Activated CD4-positive, alpha-beta T cell treated with anti-CD3 and anti-CD28 coated beads, Interleukin-2, amount 50 U/mL, for 16 hours (primary cell): ENCODE measurements around the gene B3GALNT2.
"Not testable (repeated sequence)": the region's sequence is repeated elsewhere in the genome, so short reads cannot be mapped to it uniquely, and the experiment has no call there.

Source experiments
- DNase-seq: peaks from one replicate; pipeline ENCODE4 v3.0.0-alpha.2; 2020

B3GALNT2 gene

DNA sequence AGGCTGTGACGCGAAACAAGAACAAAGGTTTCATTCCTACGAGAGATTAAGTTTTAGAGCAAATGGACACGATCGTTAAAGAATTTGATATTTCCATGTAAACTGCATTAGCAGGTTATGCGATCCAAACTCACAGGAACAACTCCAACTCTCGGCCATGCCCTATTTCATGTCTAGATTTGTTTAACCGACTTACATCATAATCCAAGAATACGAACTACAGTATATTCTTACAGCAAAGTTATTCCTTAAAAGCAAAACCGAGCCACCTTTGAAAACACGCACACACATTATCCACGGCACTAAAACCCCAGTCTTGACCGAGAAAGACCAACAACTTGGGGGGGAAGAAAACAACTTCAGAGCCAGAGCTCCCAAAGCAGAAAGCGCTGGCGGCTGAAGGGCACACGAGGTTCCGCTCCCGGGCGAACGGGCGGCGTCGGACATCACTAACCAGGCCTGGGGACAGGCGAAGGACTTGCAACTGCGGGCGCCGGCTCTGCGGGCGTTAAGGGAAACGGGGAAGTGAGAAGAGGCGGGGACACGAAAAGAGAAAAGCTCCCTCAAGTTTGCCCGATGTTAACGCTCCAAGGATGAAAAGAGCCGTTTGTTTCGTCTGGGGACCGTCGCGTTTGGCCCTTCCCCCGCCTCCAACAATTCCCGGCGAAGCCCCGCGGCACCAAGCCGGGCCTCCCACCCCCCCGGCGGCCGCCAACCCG lies 690 bp downstream of the B3GALNT2 start:
- DNase-seq: no peak

DNA sequence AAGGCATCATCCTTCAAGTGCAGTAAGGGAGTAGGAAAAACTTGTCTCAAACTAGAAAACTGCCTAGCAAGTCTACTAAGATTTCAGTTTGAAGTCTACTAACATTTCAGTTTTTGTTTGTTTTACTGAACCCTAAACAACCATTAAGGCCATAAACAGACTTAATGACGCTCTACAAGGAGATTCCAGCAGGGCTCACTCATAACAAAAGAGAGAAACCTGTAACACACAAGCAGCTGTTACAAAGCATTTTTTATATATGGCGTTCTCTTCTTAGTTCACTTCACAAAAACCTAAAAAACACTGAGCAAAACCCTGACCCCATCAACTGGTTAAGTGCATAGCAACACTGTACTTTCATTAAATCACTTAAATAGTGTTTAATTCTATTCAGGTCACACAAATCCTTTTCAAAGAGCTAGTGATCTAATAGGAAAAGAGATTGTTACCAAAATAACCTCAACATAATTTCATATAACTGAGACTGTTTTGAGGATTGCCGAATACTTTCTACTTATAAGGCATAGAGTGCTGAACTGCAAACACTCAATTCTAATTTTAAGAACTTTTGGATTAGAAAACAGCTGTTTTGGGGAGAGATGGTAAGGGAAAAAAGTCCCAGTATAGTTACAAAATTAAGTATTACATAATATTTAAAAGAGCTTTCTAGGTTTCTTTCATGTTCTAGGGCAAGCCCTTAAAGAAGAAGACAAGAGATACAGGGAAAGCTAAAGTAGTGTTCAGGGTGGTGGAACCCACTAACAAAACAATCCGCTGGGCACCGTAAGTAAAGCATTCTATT lies 1.4 kb downstream of the B3GALNT2 start:
- peak; percentile 42 for DNase-seq

- no peak for DNase-seq
These were observed 3.2 kb downstream of the B3GALNT2 start for GRCh38 chr1:235500971-235501540.

DNA sequence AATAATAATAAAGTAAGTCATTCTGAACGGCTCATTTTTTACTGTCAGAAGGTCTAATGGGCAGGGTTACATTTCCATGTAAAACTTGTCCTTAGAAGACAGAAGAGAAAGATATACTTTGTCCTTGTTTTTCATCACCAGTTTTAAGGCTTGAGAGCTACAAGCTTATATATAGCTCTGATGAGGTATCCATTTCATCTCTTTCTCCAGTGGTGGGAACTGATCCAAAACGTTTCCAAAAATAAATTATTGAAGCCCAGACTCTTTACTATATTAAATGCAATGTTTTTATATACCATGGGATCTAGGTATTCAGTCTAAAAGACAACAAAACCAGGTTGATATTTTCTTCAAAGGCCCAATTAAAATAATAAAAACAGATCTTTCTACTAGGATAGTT lies 8.7 kb downstream of the B3GALNT2 start:
- DNase-seq: no peak

DNA sequence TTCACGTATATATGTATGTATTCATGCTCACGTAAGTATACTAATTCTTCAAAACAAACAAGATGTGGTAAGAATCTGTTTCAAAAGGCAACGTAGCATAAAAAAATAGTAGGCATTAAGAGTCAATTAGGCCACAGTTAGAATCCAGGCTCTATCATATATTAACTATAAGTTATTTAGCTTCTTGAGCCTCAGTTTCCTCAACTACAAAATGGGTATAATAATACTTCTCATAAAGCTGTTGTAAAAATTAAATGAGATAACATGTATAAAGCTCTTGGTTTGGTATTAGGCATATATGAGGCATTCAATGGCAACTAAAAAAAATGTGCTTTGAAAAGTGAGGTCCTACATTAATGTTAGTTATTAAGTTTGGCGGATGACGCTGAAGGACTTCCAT lies 9.2 kb downstream of the B3GALNT2 start:
- DNase-seq: no peak

GRCh38 chr1:235494531-235494930 lies 9.7 kb downstream of the B3GALNT2 start:
- no peak for DNase-seq

DNA sequence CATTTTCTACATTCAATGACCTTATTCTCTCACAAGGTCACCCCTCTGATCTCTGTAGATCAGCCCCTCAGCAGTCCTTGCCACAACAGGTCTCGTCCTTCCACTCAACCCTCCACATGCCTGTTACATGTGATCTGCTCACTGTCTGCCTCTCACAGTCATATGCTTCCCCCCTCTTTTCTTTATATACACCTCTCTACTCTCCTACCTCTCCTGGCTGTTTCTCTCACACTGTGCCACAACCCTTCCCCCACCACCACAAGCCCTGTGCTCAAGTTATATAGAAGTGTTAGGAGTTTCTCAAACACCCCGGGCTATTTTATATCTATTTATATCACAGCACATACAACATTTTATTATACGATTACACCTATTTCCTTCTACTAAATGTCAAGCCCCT lies 12.6 kb downstream of the B3GALNT2 start:
- DNase-seq: no peak

GRCh38 chr1:235486321-235486720 lies 17.9 kb downstream of the B3GALNT2 start:
- DNase-seq: no peak

DNA sequence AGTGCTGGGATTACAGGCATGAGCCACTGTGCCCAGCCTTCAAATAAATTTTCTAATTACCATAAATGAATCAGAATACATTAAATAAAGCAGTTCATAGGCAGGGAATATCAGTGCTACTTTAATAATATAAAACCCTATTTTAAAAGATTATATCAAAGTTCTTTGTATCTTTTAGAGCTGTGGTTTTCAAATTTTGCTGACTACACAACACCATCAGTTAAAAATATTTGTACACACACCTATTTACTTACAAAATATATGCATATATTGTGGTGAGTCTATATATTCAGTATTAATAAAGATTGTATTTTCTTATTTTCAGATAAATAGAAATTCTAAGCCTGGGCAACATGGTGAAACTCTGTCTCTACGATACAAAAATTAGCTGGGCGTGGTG lies 18.7 kb downstream of the B3GALNT2 start:
- no peak for DNase-seq

GRCh38 chr1:235483090-235483489 lies 21.2 kb downstream of the B3GALNT2 start:
- DNase-seq: no peak

DNA sequence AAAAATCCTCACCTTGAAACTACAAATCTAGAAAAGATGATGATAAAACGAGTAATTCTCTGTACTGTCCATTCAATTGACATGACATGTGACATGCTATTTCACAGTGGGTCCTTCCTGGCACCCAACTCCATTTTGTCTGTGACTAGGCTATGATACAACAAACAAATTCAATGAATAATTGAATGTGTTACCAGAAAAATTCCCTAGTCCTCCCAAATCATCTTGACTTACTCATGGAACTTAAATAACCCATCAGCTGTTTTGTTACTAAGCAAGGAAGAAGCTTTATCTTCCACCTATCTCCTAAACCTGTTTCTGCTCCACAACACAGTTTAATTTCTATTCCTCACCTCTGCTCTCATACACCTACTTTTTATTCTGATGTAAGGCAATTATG lies 30.4 kb downstream of the B3GALNT2 start:
- DNase-seq: no peak

- DNase-seq: no peak
These were observed 33.4 kb downstream of the B3GALNT2 start for GRCh38 chr1:235470741-235471439.

DNA sequence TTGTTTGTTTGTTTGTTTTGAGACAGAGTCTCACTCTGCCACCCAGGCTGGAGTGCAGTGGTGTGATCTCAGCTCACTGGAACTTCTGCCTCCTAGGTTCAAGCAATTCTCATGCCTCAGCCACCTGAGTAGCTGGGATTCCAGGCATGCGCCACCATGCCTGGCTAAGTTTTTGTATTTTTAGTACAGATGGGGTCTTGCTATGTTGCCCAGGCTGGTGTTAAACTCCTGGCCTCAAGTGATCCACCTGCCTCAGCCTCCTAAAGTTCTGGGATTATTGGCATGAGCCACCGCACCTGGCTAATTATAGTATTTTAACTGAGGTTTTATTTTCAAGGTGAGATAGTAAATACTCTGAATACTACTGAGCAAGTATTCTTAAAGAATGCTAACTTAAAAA lies 34.4 kb downstream of the B3GALNT2 start:
- DNase-seq: not testable (repeated sequence)

GRCh38 chr1:235468970-235469369 lies 35.3 kb downstream of the B3GALNT2 start:
- DNase-seq: no peak

GRCh38 chr1:235468004-235468403 lies 36.2 kb downstream of the B3GALNT2 start:
- no peak for DNase-seq

DNA sequence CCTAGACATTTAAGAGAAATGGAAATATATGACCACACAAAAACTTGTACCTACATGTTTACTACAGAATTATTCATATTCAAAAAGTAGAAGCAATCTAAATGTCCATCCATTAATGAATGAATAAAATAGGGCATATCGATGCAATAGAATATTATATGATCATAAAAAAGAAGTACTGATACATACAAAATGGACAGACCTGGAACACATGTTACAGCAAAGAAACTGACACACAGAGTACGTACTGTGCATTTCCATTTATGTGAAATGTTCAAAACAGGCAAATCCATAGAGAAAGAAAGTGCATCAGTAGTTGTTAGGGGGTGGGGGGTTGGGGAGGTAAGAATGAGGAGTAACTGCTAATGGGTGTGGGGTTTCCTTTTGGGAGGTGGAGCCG lies 39.2 kb downstream of the B3GALNT2 start:
- no peak for DNase-seq

GRCh38 chr1:235462832-235463231 lies 41.4 kb downstream of the B3GALNT2 start:
- DNase-seq: not testable (repeated sequence)

GRCh38 chr1:235461954-235462353 lies 42.3 kb downstream of the B3GALNT2 start:
- DNase-seq: no peak

DNA sequence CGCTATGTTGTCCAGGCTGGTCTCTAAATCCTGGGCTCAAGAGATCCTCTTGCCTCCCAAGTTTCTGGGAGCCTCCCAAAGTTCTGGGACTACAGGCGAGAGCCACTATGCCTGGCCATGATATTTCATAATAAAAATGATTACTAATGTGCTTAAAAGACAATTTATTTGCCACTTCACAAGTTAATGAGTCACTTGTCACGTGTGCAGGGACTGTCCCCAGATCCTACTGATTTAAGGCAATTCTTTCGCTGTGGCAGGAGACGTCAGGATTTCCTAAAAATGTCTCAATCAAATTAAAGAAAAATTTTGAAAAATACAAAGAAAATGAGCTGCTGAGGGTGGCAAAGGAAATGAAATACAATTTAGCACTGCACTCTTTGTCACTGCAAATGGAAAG lies 43.5 kb downstream of the B3GALNT2 start:
- DNase-seq: no peak

- DNase-seq: not testable (repeated sequence)
These were observed 46.4 kb downstream of the B3GALNT2 start for GRCh38 chr1:235457856-235458255.

DNA sequence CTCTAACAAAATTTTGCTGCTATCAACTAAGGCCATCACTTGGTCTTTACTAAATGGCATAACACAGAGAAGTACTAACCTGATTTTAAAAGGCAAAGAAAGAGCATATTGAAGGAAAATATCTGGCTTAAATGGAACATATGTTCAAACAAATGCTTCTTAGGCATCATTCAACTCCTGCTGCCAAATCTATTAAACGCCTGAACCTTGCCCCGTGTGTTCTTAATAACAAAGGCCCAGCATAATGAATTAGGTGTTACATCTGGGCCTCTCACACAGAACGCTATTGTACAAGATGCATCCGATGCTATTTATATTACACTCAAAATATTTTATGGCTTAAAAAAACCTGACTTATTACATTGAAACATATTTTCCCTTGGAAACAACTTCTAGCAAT lies 48.4 kb downstream of the B3GALNT2 start:
- no peak for DNase-seq

- no peak for DNase-seq
These were observed 49.2 kb downstream of the B3GALNT2 start for GRCh38 chr1:235455097-235455496.

DNA sequence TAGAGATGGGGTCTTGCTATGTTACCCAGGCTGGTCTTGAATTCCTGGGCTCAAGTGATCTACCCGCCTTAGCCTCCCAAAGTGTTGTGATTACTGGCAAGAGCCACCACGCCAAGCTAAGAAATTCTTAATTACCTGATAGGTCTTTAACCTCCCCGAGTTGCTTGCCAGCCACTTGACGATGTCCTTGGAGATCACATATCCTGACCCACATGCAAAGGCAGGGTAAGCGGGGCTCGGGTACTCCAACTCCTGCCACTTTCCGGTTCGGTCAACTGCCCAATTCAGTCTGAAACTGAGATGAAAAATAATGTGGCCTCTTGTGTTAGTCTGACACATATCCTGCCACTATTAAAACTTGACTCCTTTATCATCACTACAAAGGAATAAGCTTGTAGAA lies 50.2 kb downstream of the B3GALNT2 start:
- DNase-seq: no peak
